BE2C (cell line): Measurements from ENCODE around the gene MAEA.

ENCODE experiments used
- DNase-seq: peaks from one replicate; pipeline ENCODE4 v3.0.0-alpha.2; 2020
- H3K27me3 ChIP-seq: fragments of 250-450 bp; sonication (Bioruptor Pico); 2 replicates; pipeline ENCODE4 v1.5.1; 2020; ENCODE audit warnings: mild to moderate bottlenecking
- H3K36me3 ChIP-seq: fragments of 250-450 bp; sonication (Bioruptor Pico); 2 replicates; pipeline ENCODE4 v1.5.1; 2020; ENCODE audit warnings: mild to moderate bottlenecking
- H3K4me1 ChIP-seq: fragments of 250-450 bp; sonication (Bioruptor Pico); 2 replicates; pipeline ENCODE4 v1.5.1; 2020
- H3K4me3 ChIP-seq: 2 replicates; pipeline ENCODE4 v1.5.1; 2011; ENCODE audit warnings: low read depth, low read length
- H3K9me3 ChIP-seq: fragments of 250-450 bp; sonication (Bioruptor Pico); 2 replicates; pipeline ENCODE4 v1.5.1; 2020
- TF ChIP-seq, protein P1 (sequence below): IDR thresholded peaks from 2 replicates; pipeline ENCODE4 v1.5.1; 2012; ENCODE audit warnings: mild to moderate bottlenecking, low read depth, low read length

Gene MAEA

DNA sequence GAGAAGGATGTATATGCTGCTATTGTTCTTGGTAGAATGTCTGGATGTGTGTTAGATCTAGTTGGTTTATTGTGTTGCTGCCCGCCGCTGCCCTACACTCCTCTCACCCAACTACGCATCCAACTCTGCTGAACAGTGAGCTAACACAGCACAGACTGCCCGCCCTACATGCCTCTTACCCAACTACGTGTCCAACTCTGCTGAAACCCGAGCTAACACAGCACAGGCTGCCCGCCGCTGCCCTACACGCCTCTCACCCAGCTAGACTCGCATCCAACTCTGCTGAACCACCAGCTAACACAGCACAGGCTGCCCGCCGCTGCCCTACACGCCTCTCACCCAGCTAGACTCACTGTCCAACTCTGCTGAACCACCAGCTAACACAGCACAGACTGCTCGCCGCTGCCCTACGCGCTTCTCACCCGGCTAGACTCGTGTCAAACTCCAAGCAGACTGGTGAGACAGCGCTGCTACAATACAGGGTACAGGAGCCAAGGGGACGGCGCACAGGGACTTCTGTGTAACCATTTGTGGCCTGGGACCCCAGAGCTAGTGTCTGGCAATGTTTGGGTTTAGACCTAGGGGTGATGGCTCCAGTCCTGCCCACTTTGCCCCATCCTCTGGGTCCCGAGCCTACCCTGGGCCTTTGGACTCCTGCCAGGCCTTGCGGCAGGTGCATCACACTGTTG lies 29.1 kb upstream of the MAEA start:
- no peaks in the 10 kb centered on the region for H3K27me3 ChIP-seq
- no peak for DNase-seq
- peaks cover 5% of the 10 kb centered on the region for H3K9me3 ChIP-seq
- no peak overlapping the region for H3K4me3 ChIP-seq
- no peaks in the 10 kb centered on the region for H3K36me3 ChIP-seq
- TF ChIP-seq, protein P1, sequence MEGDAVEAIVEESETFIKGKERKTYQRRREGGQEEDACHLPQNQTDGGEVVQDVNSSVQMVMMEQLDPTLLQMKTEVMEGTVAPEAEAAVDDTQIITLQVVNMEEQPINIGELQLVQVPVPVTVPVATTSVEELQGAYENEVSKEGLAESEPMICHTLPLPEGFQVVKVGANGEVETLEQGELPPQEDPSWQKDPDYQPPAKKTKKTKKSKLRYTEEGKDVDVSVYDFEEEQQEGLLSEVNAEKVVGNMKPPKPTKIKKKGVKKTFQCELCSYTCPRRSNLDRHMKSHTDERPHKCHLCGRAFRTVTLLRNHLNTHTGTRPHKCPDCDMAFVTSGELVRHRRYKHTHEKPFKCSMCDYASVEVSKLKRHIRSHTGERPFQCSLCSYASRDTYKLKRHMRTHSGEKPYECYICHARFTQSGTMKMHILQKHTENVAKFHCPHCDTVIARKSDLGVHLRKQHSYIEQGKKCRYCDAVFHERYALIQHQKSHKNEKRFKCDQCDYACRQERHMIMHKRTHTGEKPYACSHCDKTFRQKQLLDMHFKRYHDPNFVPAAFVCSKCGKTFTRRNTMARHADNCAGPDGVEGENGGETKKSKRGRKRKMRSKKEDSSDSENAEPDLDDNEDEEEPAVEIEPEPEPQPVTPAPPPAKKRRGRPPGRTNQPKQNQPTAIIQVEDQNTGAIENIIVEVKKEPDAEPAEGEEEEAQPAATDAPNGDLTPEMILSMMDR = no peak
- no peaks in the 10 kb centered on the region for H3K4me1 ChIP-seq

DNA sequence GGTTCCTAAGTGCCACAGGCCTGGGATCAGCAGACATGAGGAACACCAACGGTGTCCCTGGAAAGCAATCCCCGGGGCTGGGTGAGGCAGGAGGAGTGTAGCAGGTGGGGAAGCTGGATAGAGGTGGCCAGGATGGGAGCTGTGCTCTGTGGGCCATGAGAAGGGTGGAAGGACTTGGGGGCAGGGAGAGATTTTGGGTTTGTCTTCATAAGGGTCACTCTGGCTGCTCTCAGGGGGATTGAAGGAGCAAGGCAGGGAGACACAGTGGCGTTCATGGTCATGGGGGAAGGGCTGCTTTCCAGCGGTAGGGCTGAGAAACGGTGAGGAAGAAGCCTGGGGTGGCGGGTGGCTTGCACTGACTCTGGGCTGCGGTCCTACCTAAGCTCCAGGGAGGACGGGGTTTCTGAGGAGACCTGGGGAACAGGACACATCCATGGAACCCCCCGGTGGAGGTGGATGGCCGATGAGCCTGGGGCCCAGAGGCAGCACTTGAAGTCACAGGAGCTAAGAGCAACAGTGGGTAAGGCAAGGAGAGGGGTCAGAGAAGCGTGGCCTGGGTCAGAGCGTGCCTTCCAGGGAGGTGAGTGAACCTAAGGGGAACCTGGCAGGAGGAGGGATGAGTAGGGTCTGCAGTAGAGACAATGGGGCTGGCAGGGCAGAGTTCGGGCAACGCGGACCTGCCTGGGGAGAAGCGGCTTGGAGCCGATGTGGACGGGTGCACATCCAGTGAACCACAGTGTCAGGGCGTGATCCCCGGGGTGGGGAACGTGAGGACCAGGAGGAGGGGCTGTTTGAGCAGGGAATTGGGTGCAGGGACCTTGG lies 28.4 kb upstream of the MAEA start:
- no peak for DNase-seq
- TF ChIP-seq, protein P1 = no peak
- Histone ChIP-seq H3K4me1 (no peaks in the 10 kb centered on the region), H3K9me3 (peaks cover 5% of the 10 kb centered on the region), H3K27me3 (no peaks in the 10 kb centered on the region), H3K36me3 (no peaks in the 10 kb centered on the region), H3K4me3 (no peak overlapping the region)

DNA sequence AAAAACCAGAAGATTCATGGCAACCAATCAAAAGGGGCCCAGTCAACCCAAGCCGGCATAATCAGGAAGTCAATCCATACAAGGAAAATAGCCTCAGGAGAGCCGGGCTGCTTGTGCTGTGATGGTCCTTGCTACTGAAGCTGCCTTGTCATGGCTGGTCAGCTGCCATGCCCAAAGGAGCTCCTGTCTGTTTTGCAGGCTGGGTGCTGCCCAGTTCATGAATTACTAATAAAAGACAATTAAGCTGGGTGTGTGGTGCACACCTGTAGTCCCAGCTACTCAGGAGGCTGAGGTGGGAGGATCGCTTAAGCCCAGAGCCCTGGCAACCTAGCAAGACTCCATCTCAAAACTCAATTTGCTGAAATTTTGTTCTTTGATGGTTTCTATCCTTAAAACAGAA lies 24.7 kb upstream of the MAEA start:
- DNase-seq = no peak
- Histone ChIP-seq H3K9me3 (no peaks in the 10 kb centered on the region), H3K4me1 (no peaks in the 10 kb centered on the region), H3K4me3 (no peak overlapping the region), H3K27me3 (no peaks in the 10 kb centered on the region), H3K36me3 (no peaks in the 10 kb centered on the region)
- TF ChIP-seq, protein P1 = no peak

- Histone ChIP-seq H3K27me3 (no peaks in the 10 kb centered on the region), H3K4me3 (no peak overlapping the region), H3K4me1 (no peaks in the 10 kb centered on the region), H3K9me3 (no peaks in the 10 kb centered on the region), H3K36me3 (no peaks in the 10 kb centered on the region)
- TF ChIP-seq, protein P1 = no peak
- DNase-seq = no peak
Observed at GRCh38 chr4:1265351-1265750, 24.3 kb upstream of the MAEA start.

GRCh38 chr4:1266881-1267763 lies 22.6 kb upstream of the MAEA start:
- no peak overlapping the region for H3K4me3 ChIP-seq
- no peaks in the 10 kb centered on the region for H3K36me3 ChIP-seq
- no peaks in the 10 kb centered on the region for H3K4me1 ChIP-seq
- TF ChIP-seq, protein P1 = no peak
- no peak for DNase-seq
- H3K9me3 ChIP-seq = no peaks in the 10 kb centered on the region
- H3K27me3 ChIP-seq = no peaks in the 10 kb centered on the region
